Ovary (tissue), 3 donors: ENCODE results near the gene PLEKHJ1.

Source experiments
- EP300 ChIP-seq: sonication (generic); formaldehyde crosslinking; IDR thresholded peaks from one replicate; pipeline ENCODE4 v1.6.1; 2017; ENCODE audit warnings: antibody characterized with exemption
- TF ChIP-seq, protein P1 (sequence below), 3 donors: fragments of 450-650 bp in 2 of 3; fragments of 200-600 bp in 1 of 3; IDR thresholded peaks; one replicate each; pipeline versions ENCODE4 v1.5.1 to v1.8.0; 2016 to 2022; ENCODE audit warnings: antibody characterized with exemption in 3 of 3, mild to moderate bottlenecking in 1 of 3
- donor health status: DM: no; HTN: no; CAD: no.

DNA sequence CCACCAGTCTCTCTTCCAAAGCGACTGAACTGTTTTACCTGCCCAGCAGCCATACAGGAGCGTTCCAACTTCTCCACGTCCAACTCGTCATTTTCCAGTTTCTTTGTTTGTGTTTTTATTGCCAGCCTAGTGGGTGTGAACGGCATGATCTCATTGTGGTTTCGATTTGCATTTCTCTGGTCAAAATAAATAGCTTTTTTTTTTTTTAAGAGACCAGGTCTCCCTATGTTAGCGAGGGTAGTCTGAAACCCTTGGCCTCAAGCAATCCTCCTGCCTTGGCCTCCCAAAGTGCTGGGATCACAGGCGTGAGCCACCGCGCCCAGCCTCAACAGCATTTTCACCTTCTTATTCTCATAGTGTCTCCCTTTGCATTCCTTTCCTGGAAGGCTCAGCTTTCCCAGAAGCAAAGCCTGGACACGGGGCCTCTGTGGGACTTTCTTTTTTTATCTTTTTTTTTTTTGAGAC, 24.2 kb upstream of the PLEKHJ1 start:
- TF ChIP-seq, protein P1, sequence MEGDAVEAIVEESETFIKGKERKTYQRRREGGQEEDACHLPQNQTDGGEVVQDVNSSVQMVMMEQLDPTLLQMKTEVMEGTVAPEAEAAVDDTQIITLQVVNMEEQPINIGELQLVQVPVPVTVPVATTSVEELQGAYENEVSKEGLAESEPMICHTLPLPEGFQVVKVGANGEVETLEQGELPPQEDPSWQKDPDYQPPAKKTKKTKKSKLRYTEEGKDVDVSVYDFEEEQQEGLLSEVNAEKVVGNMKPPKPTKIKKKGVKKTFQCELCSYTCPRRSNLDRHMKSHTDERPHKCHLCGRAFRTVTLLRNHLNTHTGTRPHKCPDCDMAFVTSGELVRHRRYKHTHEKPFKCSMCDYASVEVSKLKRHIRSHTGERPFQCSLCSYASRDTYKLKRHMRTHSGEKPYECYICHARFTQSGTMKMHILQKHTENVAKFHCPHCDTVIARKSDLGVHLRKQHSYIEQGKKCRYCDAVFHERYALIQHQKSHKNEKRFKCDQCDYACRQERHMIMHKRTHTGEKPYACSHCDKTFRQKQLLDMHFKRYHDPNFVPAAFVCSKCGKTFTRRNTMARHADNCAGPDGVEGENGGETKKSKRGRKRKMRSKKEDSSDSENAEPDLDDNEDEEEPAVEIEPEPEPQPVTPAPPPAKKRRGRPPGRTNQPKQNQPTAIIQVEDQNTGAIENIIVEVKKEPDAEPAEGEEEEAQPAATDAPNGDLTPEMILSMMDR (IDR thresholded peaks at IDR 0.05), result no peak
- TF ChIP-seq EP300, result no peak
